Activated CD4-positive, alpha-beta T cell treated with anti-CD3 and anti-CD28 coated beads, Interleukin-2, Interleukin-4, amounts not matched to agents 100 ng/mL and 50 ng/mL, durations not matched to agents 16 hours and 8 hours (primary cell): ENCODE measurements around the gene PGRMC1.
"Not testable (repeated sequence)": the region's sequence is repeated elsewhere in the genome, so short reads cannot be mapped to it uniquely, and the experiment has no call there.

Experiments used
- DNase-seq: peaks from one replicate; pipeline ENCODE4 v3.0.0-alpha.2; 2020; ENCODE audit warnings: low spot score

The PGRMC1 gene

DNA sequence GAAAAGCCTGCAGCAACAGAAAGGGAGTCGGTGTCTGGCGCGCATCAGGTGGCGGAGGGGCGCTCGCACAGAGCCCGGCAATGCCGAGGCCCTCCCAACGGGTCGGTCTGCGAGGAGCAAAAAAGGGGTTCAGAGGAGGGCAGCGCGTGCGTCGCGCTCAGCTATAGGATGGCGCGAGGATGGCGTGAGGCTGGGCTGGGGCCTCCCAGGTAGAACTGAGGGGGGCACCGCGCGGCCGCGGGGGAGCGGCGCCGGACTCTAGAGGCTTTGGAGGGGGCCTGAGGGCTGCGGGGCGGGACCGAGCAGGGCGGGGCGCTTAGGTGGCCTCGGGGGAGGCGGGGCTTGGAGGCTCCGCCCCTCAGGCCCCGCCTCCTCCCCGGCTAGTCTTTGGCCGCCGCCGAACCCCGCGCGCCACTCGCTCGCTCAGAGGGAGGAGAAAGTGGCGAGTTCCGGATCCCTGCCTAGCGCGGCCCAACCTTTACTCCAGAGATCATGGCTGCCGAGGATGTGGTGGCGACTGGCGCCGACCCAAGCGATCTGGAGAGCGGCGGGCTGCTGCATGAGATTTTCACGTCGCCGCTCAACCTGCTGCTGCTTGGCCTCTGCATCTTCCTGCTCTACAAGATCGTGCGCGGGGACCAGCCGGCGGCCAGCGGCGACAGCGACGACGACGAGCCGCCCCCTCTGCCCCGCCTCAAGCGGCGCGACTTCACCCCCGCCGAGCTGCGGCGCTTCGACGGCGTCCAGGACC is at the start of gene PGRMC1:
Gene PGRMC1, plus strand, starts transcription at position 414 of the 751 bp plus-strand sequence. Its CDS starts 79 bp downstream, at position 493.
- peak; percentile 79 for DNase-seq

DNA sequence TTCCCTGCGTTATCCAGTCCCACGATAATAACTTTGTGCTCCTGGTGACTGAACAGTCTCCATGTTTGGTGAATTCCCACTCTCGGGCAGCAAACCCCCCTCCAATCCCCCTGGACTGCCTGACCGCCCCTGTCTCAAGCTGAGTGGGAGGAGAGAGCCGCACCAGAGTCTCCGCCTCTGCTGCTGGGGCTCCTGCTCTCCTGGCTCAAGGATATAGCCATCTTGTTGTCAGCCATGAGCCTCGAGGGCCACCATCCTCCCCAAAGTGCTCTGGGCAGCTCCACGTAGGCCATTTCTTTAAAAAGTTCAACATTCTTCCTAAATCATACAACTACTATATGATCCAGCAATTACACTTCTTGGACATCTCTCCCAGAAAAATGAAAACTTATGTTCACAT is 49.3 kb upstream of the PGRMC1 start:
- DNase-seq: no peak

DNA sequence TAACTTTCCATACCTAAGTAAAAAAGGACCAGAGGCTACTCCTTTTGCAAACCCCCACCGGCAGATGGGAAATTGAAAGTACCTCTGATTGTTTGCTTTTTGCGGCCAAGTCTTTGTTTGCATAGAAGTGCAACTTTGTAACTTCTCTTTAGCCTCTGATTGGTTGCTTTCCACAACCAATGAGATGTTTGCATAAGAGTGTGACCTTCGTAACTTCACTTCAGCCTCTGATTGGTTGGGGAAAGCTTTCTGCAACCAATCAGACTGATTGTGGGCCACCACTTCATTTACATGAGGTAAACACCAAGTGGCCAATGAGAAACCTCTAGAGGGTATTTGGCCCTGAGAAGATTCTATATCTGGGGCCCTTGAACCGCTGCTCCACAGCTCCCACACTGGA is 48.8 kb upstream of the PGRMC1 start:
- DNase-seq: no peak

GRCh38 chrX:119189115-119189514 is 47.0 kb upstream of the PGRMC1 start:
- DNase-seq: no peak

GRCh38 chrX:119189595-119189994 is 46.5 kb upstream of the PGRMC1 start:
- DNase-seq: no peak

DNA sequence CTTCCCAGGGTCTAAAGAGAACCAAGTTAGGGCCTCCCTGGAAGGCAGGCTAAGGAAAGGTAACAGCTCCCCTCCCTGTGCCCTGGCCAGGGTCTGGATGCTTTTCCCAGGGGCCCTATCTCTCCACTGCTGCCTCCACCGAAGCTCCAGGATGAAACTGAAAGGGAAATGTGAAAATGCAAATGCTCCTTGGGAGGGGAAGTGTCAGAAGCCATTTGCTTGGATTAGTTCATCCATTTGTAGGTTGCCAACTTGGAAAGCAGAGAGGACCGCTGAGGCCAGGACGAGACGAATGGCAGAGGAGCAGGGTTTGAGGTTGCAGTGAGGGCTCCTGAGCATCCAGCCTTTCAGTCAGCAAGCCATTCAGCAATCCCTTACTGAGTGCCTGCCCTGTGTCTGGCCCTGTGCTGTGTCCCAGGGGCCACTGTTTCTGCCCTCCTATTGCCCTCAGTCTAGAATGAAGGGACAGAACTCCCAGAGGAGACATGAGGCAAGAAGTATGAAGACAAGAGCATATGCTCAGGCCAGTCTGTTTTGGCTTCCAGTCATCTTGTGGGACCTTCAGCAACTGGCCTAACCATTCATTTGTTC is 45.9 kb upstream of the PGRMC1 start:
- no peak for DNase-seq

- DNase-seq: no peak
Observed at GRCh38 chrX:119190831-119191230, 45.3 kb upstream of the PGRMC1 start.

DNA sequence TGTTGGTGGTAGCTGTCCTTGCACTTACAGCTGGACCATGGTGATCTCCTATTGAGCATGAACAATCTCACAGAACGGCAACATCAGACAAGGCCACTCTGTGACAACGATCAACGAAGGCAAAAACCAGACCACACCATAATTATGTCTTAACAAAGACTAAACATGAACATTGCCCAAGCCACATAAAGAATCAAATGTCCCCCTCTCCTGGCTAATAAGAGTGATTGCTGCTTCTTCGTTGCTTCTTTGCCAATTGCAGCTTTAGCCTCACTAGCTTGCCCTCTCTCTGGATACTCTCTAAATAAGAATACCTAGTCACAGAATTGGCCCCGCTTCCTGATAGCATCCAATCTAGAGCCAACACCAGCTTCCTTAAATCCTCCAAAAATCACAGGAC is 41.5 kb upstream of the PGRMC1 start:
- no peak for DNase-seq

- DNase-seq: no peak
Observed at GRCh38 chrX:119201570-119201969, 34.5 kb upstream of the PGRMC1 start.

DNA sequence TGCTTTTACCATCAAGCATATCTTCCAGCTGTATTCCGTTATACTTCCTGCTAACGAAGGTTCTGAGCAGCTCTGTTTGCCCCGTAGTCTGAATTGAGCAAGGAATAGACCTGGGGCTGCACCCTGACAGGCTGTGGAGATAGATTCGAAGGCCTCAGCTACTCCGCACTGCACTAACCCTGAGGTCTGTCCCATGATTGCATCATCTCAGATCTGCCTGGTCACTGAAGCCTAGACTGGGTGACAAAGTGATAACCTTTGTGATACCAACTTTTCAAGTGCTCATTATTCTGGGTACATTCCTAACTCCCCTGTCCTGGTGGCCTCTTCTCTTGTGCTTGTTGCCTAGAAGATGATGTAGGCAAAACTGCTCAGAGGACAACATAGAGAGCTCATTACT is 29.9 kb upstream of the PGRMC1 start:
- DNase-seq: no peak

DNA sequence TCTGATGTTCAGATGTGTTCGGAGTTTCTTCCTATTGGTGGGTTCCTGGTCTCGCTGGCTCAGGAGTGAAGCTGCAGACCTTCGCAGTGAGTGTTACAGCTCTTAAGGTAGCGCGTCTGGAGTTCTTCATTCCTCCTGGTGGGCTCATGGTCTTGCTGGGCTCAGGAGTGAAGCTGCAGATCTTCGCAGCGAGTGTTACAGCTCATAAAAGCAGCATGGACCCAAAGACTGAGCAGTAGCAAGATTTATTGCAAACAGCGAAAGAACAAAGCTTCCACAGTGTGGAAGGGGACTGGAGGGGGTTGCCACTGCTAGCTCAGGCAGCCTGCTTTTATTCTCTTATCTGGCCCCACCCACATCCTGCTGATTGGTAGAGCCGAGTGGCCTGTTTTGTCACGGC is 28.6 kb upstream of the PGRMC1 start:
- DNase-seq: not testable (repeated sequence)

DNA sequence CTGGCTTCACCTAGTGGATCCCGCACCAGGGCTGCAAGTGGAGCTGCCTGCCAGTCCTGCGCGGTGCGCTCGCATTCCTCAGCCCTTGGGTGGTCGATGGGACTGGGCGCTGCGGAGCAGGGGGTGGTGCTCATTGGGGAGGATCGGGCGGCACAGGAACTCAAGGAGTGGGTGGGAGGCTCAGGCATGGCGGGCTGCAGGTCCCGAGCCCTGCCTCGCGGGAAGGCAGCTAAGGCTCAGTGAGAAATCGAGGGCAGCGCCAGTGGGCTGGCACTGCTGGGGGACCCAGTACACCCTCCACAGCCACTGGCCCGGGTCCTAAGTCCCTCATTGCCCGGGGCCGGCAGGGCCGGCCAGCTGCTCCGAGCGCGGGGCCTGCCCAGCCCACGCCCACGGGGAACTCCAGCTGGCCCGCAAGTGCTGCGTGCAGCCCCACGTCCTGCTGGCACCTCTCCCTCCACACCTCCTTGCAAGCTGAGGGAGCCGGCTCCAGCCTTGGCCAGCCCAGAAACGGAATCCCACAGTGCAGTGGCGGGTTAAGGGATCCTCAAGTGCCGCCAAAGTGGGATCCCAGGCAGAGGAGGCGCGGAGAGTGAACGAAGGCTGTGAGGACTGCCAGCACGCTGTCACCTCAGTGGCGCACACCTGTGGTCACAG is 27.6 kb upstream of the PGRMC1 start:
- no peak for DNase-seq

GRCh38 chrX:119210931-119211648 is 25.0 kb upstream of the PGRMC1 start:
- not testable (repeated sequence) for DNase-seq

- no peak for DNase-seq
Observed at GRCh38 chrX:119211649-119212014, 24.5 kb upstream of the PGRMC1 start.

DNA sequence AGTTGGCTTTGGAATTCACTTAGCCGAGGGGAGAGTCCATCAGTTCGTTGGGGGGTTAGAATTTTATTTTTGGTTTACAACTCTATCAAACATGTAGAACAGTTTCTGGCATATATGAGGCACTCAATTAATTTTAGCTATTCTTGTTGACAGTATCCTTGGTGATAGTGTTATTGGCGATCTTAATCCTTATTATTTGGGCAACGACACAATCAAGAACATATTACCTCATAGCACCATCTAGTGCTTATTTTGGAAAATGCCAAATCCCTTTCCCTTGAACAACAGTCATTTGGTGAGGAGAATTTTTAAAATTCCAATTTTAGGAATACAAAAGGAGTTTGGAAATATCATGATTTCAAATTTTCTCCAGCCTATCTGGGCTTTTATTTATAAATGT is 17.9 kb upstream of the PGRMC1 start:
- DNase-seq: no peak

- DNase-seq: no peak
Observed at GRCh38 chrX:119222932-119223331, 13.2 kb upstream of the PGRMC1 start.

- no peak for DNase-seq
Observed at GRCh38 chrX:119223783-119224182, 12.3 kb upstream of the PGRMC1 start.

- DNase-seq: no peak
Observed at GRCh38 chrX:119226446-119226845, 9.6 kb upstream of the PGRMC1 start.

DNA sequence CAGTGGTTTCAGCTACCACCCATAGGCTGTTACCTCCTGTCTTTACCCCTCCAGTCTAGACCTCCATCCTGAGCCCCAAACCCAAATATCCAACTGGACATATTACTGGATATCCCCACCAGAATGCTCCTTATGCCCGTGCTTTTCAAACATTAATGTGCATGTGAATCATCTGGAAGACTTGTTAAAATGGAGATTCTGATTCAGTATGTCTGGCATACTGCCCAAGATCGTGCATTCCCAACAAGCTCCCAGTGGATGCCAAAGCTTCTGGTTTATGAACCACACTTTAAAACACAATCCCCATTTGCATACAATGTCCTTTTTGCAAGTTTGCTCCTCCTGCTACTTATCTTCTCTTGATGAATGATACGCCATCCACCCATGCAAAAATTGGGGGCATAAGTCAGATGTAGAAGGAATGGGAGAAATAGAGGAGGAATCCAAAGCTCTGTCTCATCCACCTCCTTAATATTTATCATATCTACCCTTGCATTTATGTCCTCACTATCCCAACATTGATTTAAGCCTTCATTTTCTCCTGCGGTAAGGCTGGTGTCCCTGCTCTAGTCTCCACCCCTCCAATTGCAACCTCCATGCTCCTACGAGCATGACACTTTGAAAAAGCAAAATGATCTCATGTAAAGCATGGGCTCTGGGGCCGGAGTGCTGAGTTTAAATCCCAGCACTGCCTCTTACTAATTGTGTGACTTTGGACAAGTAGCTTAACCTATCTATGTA is 7.4 kb upstream of the PGRMC1 start:
- no peak for DNase-seq

- no peak for DNase-seq
Observed at GRCh38 chrX:119229253-119229615, 6.9 kb upstream of the PGRMC1 start.

GRCh38 chrX:119230850-119231249 is 5.2 kb upstream of the PGRMC1 start:
- DNase-seq: peak; percentile 3

DNA sequence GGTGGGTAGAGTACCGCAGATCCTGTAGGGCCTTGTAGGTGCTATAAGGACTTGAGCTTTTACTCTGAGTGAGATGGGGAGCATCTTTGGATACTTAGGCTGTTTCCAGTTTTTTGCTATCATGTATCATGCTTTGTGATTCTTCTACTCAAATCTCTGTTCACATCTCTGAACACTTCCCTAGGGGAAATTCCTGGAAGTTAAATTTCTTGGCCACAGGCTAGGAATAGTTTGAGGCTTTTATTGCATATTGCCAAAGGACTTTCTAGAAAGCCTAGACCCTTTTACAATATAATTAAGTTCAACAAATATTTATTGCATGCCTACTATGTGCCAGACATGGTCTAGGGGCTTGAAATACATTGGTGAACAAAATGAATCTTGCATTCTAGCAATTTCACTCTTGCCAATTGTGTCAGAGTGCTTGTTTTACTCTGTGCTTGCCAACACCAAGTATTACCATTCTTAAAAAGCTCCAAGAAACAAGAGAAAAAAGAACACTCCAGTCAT is 4.1 kb upstream of the PGRMC1 start:
- no peak for DNase-seq
